ENCODE measurements around the gene COL9A3. TPM values are rescaled to one million over a fixed set of nuclear protein-coding genes. Genes with fewer than 3 reads are reported as not detected.

COL9A3 gene
- polyA plus RNA-seq, 1 experiment = 0.98 TPM

- H3K4me3 ChIP-seq (ENCODE audit: low read depth, low read length) = no peak overlapping the region
- H3K9me3 ChIP-seq (ENCODE audit: control insufficient read depth, insufficient read depth, low read length) = no peaks in the 10 kb centered on the region; the same call in 1 of the 2 replicates
- no peaks in the 10 kb centered on the region for H3K27me3 ChIP-seq (ENCODE audit: control insufficient read depth, insufficient read depth, low read length)
- DNase-seq (ENCODE audit: low read depth, low spot score) = no peak
- no peak overlapping the region for H3K27ac ChIP-seq (ENCODE audit: low read depth, low read length)
- ChIA-PET POLR2A (no interaction called here), CTCF (interaction anchor here (2.1 kb wide), 1 partner anchor 9 kb away, joined by 9 read pairs; no protein-coding TSS in a partner anchor)
- no peak for TF ChIP-seq CTCF (IDR thresholded peaks at IDR 0.05; ENCODE audit: low read depth, low read length)
Measured at GRCh38 chr20:62799459-62799858, 17.4 kb upstream of the COL9A3 start.

GRCh38 chr20:62799873-62800272 lies 17.0 kb upstream of the COL9A3 start:
- H3K27ac ChIP-seq (ENCODE audit: low read depth, low read length) = no peak overlapping the region
- no peaks in the 10 kb centered on the region for H3K27me3 ChIP-seq (ENCODE audit: control insufficient read depth, insufficient read depth, low read length)
- H3K4me3 ChIP-seq (ENCODE audit: low read depth, low read length) = no peak overlapping the region
- no peaks in the 10 kb centered on the region; the same call in 1 of the 2 replicates for H3K9me3 ChIP-seq (ENCODE audit: control insufficient read depth, insufficient read depth, low read length)
- ChIA-PET POLR2A (no interaction called here), CTCF (interaction anchor here (2.1 kb wide), 1 partner anchor 8 kb away, joined by 9 read pairs; no protein-coding TSS in a partner anchor)
- no peak for DNase-seq (ENCODE audit: low read depth, low spot score)
- no peak for TF ChIP-seq CTCF (IDR thresholded peaks at IDR 0.05; ENCODE audit: low read depth, low read length)

GRCh38 chr20:62800314-62801259 lies 16.3 kb upstream of the COL9A3 start:
- no peaks in the 10 kb centered on the region; the same call in 1 of the 2 replicates for H3K9me3 ChIP-seq (ENCODE audit: control insufficient read depth, insufficient read depth, low read length)
- TF ChIP-seq CTCF (IDR thresholded peaks at IDR 0.05; ENCODE audit: low read depth, low read length) = no peak
- H3K27ac ChIP-seq (ENCODE audit: low read depth, low read length) = no peak overlapping the region
- CTCF ChIA-PET = interaction anchor here (2.1 kb wide), 1 partner anchor 8 kb away, joined by 9 read pairs; no protein-coding TSS in a partner anchor
- no peaks in the 10 kb centered on the region for H3K27me3 ChIP-seq (ENCODE audit: control insufficient read depth, insufficient read depth, low read length)
- POLR2A ChIA-PET = no interaction called here
- no peak for DNase-seq (ENCODE audit: low read depth, low spot score)
- H3K4me3 ChIP-seq (ENCODE audit: low read depth, low read length) = no peak overlapping the region

GRCh38 chr20:62801284-62802010 lies 15.4 kb upstream of the COL9A3 start:
- no peak for DNase-seq (ENCODE audit: low read depth, low spot score)
- ChIA-PET POLR2A (no interaction called here), CTCF (no interaction called here)
- no peaks in the 10 kb centered on the region; the same call in 1 of the 2 replicates for H3K9me3 ChIP-seq (ENCODE audit: control insufficient read depth, insufficient read depth, low read length)
- H3K4me3 ChIP-seq (ENCODE audit: low read depth, low read length) = no peak overlapping the region
- no peak for TF ChIP-seq CTCF (IDR thresholded peaks at IDR 0.05; ENCODE audit: low read depth, low read length)
- no peak overlapping the region for H3K27ac ChIP-seq (ENCODE audit: low read depth, low read length)
- no peaks in the 10 kb centered on the region for H3K27me3 ChIP-seq (ENCODE audit: control insufficient read depth, insufficient read depth, low read length)
